GM21423 (cell line): ENCODE data around the gene BID.
A peak's percentile ranks its signal among the peaks of the same experiment; 100 is the strongest.

ENCODE experiments used
- ATAC-seq: cut with Tn5 transposase; IDR thresholded peaks from one replicate; pipeline ENCODE4 v1.9.1; 2021; ENCODE audit warnings: mild to moderate bottlenecking, moderate library complexity; ENCODE audit not compliant: unreplicated experiment

BID gene

DNA sequence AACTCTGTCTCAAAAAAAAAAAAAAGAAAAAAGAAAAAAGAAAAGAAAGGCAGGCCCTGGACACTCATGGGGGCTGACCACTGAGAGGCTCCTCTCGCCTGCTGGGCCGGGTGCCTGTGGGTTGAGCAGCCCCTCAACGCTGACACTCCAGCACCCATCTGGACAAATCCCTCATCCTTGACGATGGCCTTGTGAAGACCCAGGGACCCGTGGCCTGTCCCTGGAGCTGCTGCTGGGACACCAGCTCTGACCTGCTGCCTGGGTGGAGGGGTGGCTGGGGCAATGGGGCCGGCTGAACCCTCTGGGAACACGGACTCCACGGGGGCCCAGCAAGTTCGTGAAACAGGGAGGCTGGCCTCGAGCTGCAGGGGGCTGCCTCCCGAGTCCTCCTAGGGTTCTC lies 10.5 kb upstream of the BID start:
- no peak for ATAC-seq

GRCh38 chr22:17783773-17784480 lies 9.7 kb upstream of the BID start:
- no peak for ATAC-seq

DNA sequence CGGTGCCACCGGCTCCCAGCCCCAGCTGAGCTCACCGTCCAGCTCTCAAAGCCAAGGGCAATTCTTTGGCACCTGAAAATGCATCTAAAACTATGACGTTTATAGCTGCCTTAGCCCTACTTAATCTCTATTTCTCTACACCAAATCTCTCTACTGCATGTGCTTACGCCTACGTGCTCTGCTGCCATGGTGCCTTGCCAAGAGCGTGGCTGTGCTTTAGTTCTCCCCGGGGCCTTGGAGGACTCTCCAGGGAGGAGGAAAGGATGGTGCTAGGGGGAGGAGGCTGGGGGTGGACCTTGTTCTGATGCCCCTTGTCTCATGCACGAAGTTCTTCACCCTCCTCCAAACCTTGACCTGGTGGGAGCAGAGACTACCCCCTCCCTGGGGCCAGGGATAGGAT lies 9.0 kb upstream of the BID start:
- no peak for ATAC-seq

DNA sequence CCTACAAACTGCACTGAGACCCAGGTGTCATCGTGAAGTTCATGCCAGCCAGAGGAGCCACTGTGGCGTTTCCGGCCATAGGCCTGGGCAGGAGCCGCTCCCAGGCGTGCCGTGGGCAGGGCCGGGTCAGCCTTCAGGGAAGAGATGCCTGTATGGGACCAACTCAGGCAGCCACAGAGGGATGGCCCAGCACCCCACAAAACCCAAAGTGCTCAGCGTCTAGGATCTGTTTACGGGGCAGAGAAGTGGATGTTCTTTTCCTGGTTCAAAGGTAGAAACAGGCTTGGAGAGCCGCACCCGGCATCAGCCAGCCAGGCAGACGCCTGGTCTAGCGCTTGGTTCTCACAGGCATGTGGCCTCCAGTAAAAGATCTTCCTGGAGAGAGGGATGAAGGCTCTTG lies 8.4 kb upstream of the BID start:
- no peak for ATAC-seq

DNA sequence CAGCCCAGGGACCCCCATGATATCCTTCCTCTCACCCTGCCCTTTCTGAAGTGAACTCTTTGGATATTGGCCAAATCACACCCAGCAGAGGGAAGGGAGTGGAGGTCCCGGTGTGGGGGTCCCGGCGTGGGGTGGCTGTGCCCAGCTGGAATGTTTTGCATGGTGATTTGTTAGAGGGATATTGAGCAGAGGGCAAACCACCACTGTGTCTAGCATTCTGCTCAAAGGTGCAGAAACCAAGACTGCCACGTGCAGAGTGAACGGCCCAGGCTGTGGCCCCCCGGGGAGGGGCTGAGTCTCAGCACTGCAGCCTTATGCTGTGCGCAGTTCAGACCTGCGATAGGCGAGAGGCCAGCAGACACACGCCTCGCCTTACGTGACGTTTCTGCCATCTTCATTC lies 7.9 kb upstream of the BID start:
- ATAC-seq: no peak

DNA sequence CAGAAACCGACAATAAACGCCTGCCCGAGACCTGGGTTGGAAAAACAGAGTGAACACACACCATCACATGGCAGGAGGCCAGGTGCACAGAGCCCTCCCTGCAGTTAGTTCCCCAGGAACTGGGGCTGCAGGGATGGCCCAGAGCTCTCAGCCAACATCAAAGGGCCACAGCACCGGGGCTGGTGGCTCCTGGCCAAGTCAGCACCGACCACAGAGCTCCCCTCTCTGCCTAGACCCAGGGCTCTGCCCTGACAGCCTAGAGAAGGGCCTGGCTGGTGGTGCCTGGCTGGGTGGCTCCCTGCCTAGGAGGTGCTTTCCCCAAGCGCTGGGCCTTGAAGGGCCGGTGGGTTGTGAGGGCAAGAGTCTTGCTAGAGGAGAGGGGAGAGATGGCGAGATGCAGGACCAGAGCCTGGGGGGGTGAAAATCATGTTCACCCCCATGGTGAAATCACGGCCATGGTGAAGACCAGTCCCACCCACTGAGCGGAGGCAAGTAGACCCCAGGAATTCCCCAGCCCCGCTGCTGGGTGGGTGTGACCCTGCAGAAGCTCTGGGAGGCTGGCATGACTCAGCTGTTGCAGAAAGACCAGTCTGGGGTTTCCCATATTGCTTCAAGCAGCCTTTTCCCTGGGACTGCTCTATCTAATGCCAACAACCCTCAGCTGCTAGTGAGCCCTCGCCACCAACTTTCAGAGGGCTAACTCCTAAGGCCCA lies 7.2 kb upstream of the BID start:
- peak; percentile 36 for ATAC-seq

- ATAC-seq: no peak
Measured at GRCh38 chr22:17780741-17781318, 6.6 kb upstream of the BID start.

DNA sequence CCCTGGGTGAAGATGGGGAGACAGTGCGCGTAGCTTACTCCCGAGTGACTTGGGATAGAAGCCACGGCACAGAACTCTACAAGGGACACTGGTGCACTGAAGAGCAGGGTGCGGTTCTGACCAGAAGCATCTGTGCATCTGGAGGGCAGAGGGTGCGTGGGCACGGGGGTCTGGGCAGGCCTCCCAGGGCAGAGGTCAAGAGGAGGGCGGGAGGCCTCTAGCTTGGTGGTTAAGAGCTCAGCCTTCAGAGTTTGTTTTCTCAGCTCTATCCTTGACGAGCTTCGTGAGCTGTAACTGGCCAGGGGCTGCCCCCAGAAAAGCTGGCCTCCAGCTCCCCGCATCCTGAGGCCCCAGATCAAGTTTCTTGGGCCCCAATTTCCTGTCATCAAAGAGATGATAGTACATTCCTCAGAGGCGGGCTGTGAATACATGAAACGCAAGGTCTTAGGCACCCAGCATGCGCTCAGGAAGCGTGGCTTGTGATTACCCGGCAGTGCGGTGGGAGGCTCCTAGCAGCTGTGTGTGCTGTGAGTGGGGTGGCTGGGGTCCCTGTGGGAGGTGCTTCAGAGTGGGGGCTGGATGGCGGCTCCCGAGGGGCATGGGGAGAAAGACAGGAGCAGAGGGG lies 6.0 kb upstream of the BID start:
- no peak for ATAC-seq

DNA sequence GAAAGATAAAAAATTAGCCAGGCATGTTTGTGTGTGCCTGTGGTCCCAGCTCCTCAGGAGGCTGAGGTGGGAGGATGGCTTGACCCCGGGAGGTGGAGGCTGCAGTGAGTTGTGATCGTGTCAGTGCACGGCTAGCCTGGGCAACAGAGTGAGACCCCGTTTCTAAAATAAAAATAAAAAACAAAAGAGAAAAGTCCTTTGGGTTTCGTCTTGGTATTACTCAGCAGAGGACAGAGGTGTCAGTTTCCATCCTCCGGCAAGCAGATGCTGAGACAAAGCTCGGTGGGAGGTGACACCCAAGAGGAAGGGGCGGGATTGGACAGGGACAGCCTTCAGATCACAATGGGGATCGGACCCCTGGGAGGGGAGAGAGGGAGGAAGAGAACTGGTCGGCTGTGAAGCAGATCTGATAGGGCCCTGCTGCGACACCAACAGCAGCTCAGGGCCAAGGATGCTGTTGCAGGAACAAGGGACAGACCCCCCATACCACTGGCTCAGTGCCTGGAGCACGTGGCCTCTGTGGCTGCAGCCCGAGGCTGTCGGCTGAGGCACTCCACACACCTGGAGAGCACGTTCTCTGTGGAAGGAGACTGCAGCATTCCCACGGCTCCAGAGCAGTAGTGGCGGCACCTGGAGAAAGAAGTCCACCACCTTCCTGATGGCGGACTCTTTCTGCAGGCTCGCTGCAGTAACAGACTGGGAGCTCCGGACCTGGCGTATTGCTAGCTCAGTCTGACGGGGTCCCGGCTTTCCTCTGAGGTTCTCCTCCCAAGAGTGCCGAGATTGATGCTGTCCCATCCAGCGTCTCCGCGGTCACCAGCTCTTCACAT lies 5.2 kb upstream of the BID start:
- ATAC-seq: peak; percentile 26

- ATAC-seq: no peak
Measured at GRCh38 chr22:17778412-17778976, 4.2 kb upstream of the BID start.

DNA sequence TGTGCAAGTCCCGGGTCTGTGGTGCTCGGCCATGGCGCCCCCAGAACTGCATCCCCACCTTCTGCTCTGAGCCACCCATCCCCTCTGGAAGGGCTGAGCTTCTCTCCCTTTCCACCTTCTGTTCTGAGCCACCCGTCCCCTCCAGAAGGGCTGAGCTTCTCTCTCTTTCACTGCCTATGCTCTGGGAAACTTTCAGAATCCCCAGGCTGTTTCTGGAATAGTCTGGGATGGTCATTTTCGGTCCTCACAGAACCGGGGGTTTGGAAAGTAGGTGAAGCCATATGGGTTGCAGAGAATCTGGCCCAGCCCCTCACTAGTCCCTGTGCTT lies 3.4 kb upstream of the BID start:
- no peak for ATAC-seq

- peak; percentile 30 for ATAC-seq
Measured at GRCh38 chr22:17777005-17777716, 2.9 kb upstream of the BID start.

- no peak for ATAC-seq
Measured at GRCh38 chr22:17775781-17776465, 1.7 kb upstream of the BID start.

DNA sequence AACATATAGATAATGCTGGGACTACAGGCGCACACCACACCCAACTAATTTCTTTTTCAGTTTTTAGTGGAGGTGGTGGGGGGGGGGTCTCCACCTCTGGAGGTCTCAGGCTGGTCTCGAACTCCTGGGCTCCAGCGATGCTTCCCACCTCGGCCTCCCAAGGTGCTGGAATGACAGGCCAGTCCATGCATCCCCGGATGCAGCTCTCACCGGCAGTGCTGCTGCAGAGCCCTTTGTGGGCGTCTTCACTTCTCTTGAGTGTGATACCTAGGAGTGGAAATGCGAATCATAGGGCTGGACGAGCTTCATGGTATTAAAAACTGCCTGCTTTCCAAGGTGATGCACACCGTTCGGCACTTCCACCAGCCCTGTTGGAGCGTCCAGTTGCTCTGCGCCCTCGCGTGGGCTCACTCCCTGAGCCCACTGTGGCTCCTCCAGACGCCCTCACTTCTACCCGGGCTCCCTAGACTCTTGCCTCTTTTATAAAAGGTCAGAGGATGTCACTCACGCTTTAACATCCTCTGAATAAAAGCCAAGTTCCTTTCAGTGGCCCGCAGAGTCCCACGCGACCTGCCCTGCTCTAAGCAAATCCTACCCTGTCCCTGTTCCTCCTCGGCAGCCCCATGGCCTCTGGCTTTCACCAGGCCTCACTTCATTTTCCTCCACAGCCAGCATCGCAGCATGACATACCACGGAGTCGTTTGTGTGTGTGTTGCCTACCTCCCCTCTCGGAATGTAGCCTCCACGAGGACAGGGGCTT lies 837 bp upstream of the BID start:
- no peak for ATAC-seq

DNA sequence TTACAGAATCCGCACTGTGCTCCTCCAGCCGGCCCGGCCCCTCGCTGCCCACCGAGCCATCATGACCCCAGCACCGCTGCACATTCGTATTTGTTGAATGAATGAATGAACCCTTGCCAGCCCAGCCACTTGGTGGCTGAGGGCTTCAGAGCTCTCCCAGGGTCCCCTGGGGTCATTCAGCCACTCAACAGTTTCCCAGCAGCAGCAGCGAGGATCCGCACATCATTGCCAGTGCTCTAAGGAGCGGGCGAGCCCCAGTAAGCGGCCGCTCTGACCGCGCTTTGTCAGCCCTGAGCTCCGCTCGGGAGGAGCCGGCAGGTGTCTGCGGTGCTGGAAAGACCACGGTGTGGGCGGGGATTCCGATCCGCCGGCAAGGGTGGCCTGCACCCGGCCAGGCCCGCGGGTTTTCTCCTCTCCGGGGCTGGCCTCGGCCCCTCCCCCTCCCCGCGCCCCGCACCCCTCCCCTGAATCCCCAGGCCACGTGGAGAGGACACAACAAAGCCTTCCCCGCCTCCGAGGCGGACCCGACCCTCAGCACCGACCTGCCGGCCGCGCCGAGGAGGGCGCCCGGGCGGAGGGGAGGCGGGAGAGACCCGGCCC lies 563 bp downstream of the BID start:
- peak; percentile 23 for ATAC-seq

- ATAC-seq: no peak
Measured at GRCh38 chr22:17772958-17773605, 1.2 kb downstream of the BID start.

GRCh38 chr22:17772249-17772957 lies 1.9 kb downstream of the BID start:
- no peak for ATAC-seq
